Ectodermal cell (in vitro differentiated cells): ENCODE measurements around the gene PTPRB. TPM values are rescaled to one million over a fixed set of nuclear protein-coding genes. Genes with fewer than 3 reads are reported as not detected.

Experiments
- H3K27ac ChIP-seq: 2 replicates; pipeline ENCODE4 v1.7.0; 2013; ENCODE audit warnings: mild to moderate bottlenecking, low read depth, low read length; ENCODE audit not compliant: insufficient read depth, poor library complexity, severe bottlenecking
- H3K27me3 ChIP-seq: 2 replicates; pipeline ENCODE4 v1.7.0; 2013; ENCODE audit warnings: mild to moderate bottlenecking, low read length; ENCODE audit not compliant: insufficient read depth, control insufficient read depth, poor library complexity, severe bottlenecking
- H3K36me3 ChIP-seq: one replicate; pipeline ENCODE4 v1.7.0; 2013; ENCODE audit warnings: low read length; ENCODE audit not compliant: control insufficient read depth, insufficient read depth
- H3K4me1 ChIP-seq: one replicate; pipeline ENCODE4 v1.7.0; 2013; ENCODE audit warnings: low read length; ENCODE audit not compliant: control insufficient read depth, insufficient read depth
- H3K4me3 ChIP-seq: 2 replicates; pipeline ENCODE4 v1.7.0; 2013; ENCODE audit warnings: low read depth, low read length, control low read depth; ENCODE audit not compliant: insufficient read depth
- H3K9me3 ChIP-seq: 2 replicates; pipeline ENCODE4 v1.7.0; 2013; ENCODE audit warnings: mild to moderate bottlenecking, low read length, moderate library complexity; ENCODE audit not compliant: control insufficient read depth
- WGBS, 2 experiments: methylation state at CpG; one replicate each; pipeline ENCODE4 v1.1.7; 2013; ENCODE audit warnings: missing lambda C conversion rate in 2 of 2; 5-methylcytosine and 5-hydroxymethylcytosine counted together
- polyA plus RNA-seq, 4 experiments: library from polyadenylated mRNA; stranded (reverse); fragments of 50-300 nt; gene quantifications; one replicate each; pipeline ENCODE4 v1.2.3, GENCODE V29; 2013

PTPRB gene
- 0.22 TPM for polyA plus RNA-seq (2013, experiment 1 of 4)
- 0.27 TPM for polyA plus RNA-seq (2013, experiment 2 of 4)
- polyA plus RNA-seq (2013, experiment 3 of 4): 0.11 TPM
- polyA plus RNA-seq (2013, experiment 4 of 4): 0.12 TPM

DNA sequence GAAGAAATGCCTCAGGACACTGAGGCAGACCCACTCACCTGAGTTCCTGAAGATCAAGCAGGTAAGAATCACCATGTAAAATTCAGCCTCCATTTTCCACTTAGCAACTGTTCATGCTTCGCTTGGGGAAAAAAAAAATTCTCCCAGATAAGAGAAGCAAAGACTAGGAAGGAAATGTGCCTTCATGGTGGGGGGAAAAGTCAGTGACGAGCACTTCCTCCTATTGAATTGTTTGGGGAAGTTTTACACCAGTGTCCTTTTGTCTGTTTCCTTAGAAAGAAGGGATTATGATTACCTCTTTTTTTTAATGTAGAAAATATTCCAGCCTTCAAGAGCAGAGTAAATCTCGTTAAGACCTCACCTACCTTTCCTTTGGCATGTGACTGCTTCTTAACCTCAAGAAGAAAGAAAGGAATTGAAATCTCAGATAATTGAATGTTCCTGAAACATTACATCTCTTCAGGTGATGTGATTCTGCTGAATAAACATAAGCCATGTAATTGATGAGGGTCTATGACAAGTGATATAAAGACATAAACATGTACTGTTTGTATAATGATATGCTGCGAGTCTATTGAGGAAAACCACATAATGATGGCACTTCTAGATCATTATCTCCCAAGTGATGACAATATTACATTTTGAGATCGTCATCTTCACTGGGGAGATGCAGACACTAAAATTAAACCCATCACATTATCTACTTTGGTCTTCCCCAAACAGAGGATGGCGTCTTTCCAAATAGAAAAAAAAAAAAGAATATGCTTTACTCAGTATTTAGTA lies at the start of gene PTPRB:
Gene PTPRB, minus strand, starts transcription at position 127 of the 783 bp plus-strand sequence. Its CDS starts 34 bp downstream, at position 93.
- WGBS, 2 experiments: 90 to 98% methylated on average over 3 to 5 of the region's 6 CpGs
- H3K9me3 ChIP-seq: no peaks in the 10 kb centered on the region

DNA sequence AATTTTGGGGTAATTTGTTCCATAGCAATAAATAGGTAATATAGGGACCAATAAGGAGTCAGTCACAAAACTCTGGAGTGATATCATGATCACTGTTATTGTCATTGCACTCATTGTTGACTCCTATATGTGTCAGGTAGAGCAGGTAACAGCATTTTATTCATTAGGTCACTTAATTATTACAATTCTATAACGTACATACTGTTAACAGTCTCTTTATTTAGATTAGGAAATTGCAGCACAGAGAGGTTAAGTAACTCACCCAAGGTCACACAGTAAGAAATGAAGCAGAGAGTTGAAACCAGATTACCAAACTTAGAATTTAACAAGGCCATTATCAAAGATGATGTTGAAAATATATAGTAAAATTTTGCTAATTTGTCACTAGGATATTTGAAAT lies 49.7 kb upstream of the PTPRB start:
- Histone ChIP-seq H3K4me1 (no peaks in the 10 kb centered on the region), H3K9me3 (no peaks in the 10 kb centered on the region), H3K27me3 (no peaks in the 10 kb centered on the region), H3K36me3 (no peaks in the 10 kb centered on the region), H3K27ac (no peak overlapping the region), H3K4me3 (no peak overlapping the region)
- 67 to 100% methylated on average over 1 of the region's 1 CpG for WGBS, 2 experiments

More for the DNA sequence above, at the start of gene PTPRB:
- no peak within 1 kb of the TSS for H3K27ac ChIP-seq
- H3K4me1 ChIP-seq: no peaks in the 10 kb centered on the region
- no peaks in the 10 kb centered on the region for H3K36me3 ChIP-seq
- H3K27me3 ChIP-seq: no peaks in the 10 kb centered on the region
- H3K4me3 ChIP-seq: no peak within 1 kb of the TSS

DNA sequence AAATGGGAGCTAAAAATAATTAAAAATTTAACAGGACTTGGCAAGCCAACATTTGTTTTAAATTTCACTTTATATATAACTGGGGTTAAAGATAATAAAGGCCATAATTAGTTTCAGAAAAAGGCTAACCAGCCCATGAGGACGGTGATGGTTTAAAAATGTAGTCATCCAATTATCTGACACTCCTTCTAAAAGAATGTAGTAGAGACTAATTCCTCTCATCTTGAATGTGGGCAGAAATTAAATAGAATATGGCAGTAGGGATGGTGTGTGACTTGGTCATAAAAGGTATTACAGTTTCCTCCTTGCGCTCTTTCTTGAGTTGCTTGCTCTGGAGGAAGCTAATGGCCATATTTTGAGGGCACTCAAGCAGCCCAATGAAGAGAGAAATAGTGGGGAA lies 49.1 kb upstream of the PTPRB start:
- Histone ChIP-seq H3K9me3 (no peaks in the 10 kb centered on the region), H3K27me3 (no peaks in the 10 kb centered on the region), H3K4me1 (no peaks in the 10 kb centered on the region), H3K27ac (no peak overlapping the region), H3K36me3 (no peaks in the 10 kb centered on the region), H3K4me3 (no peak overlapping the region)
- WGBS, 2 experiments: 96 to 97% methylated on average over 2 of the region's 2 CpGs

DNA sequence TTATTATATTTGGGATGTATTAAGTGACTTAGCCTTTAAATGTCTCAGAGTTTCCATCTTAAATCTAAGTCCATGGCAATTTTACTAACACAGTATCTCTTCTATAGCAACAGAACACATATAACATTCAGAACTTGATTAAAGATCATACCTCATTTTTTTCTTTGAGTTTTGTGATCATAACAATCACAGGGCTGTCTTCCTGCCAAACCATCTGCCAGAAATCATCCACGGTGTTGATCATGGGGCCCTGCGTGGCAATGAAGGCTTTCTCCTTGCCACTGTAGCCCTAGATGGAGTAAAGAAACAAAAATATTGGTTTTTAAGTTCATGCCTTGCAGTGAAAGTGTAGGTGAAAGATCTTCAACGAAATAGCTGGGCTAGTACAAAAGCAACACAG lies 46.7 kb upstream of the PTPRB start:
- no peaks in the 10 kb centered on the region for H3K4me1 ChIP-seq
- H3K27me3 ChIP-seq: no peaks in the 10 kb centered on the region
- WGBS, 2 experiments: 95 to 97% methylated on average over 3 of the region's 3 CpGs
- H3K9me3 ChIP-seq: no peaks in the 10 kb centered on the region
- H3K36me3 ChIP-seq: no peaks in the 10 kb centered on the region
- no peak overlapping the region for H3K27ac ChIP-seq
- no peak overlapping the region for H3K4me3 ChIP-seq

DNA sequence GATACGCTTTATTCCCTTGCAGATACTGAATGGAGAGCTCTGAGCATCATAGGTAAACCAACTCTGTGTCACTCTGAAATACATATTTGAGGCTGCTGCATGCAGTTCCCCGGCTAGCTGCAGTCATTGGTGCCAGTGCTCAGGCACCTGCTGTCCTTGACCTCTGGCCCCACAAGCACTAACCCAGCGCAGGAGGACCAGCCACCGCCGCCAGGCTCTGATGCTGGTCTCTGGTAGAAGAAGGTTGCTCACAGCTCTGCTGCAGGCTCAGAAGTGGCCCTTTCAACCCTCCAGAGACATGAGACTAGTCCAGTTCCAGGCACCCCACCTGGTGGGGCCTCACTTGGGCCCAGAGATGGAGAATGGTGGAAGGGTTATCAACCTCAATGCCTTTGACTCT lies 34.5 kb upstream of the PTPRB start:
- Histone ChIP-seq H3K4me1 (no peaks in the 10 kb centered on the region), H3K4me3 (no peak overlapping the region), H3K27ac (no peak overlapping the region), H3K27me3 (no peaks in the 10 kb centered on the region), H3K36me3 (no peaks in the 10 kb centered on the region), H3K9me3 (no peaks in the 10 kb centered on the region)
- 95 to 96% methylated on average over 5 of the region's 5 CpGs for WGBS, 2 experiments

DNA sequence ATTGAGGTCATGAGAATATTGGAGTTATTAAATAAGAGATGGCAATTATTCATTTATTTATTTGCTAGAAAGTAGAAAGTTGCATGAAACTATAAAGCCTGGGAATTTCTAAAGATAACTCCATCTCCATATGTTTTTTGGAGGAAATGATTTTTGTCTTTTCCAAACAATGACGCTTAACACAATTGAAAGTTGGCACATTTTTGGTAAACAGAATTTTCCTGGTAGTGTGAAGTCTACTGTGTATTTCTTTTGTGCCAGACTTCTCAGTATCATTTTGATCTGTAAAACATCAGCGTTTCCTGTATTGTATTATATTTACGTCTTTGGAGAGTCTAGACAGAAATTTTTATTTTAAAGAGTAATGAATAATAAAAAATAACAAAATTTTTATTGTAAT lies 33.7 kb upstream of the PTPRB start:
- Histone ChIP-seq H3K27ac (no peak overlapping the region), H3K27me3 (no peaks in the 10 kb centered on the region), H3K9me3 (no peaks in the 10 kb centered on the region), H3K4me1 (no peaks in the 10 kb centered on the region), H3K36me3 (no peaks in the 10 kb centered on the region), H3K4me3 (no peak overlapping the region)
- WGBS, 2 experiments: 92 to 98% methylated on average over 1 to 2 of the region's 3 CpGs

DNA sequence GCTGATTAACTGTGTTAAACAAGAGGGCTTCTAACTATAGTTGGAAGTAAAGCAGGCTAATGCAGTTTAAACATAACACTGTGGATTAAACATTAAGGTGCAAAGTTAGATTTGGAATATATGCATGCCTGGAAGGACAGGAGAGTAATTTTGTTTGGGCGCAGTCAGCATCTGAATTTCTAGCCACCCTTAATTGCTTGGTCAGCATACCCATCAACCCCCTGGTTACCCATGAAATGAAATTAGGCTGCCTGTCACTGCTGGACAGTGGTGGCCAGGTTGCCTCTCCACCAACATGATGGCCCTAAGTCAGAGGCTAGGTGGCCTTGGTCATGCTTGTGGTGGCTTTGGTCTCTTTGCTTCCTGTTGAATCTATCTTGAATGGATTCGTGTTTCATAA lies 30.0 kb upstream of the PTPRB start:
- H3K9me3 ChIP-seq: no peaks in the 10 kb centered on the region
- H3K36me3 ChIP-seq: no peaks in the 10 kb centered on the region
- no peak overlapping the region for H3K27ac ChIP-seq
- peaks cover 8% of the 10 kb centered on the region for H3K4me1 ChIP-seq
- no peaks in the 10 kb centered on the region for H3K27me3 ChIP-seq
- no peak overlapping the region for H3K4me3 ChIP-seq
- 94 to 98% methylated on average over 2 of the region's 2 CpGs for WGBS, 2 experiments

DNA sequence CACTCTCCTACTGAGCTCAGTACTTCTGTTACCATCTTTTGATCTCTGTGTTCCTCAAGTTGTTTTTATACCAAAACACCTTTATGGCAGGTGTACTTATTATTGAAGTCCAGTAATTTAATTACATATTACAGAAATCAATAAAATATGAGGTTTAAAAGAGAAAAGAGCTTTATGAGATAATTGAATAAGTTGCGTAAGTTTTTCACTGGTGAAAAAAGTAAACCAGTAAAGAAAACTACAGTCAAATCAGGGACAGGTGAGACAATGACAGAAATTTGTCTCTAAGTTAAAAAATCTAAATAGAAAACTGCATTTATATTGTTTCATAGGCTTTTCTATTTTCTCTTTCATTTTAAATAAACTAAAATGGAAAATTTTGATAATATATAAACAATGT lies 29.1 kb upstream of the PTPRB start:
- Histone ChIP-seq H3K4me1 (peaks cover 8% of the 10 kb centered on the region), H3K9me3 (no peaks in the 10 kb centered on the region), H3K36me3 (no peaks in the 10 kb centered on the region), H3K27me3 (no peaks in the 10 kb centered on the region), H3K4me3 (no peak overlapping the region), H3K27ac (no peak overlapping the region)
- 100% methylated on average over 1 of the region's 1 CpG for WGBS, 2 experiments

DNA sequence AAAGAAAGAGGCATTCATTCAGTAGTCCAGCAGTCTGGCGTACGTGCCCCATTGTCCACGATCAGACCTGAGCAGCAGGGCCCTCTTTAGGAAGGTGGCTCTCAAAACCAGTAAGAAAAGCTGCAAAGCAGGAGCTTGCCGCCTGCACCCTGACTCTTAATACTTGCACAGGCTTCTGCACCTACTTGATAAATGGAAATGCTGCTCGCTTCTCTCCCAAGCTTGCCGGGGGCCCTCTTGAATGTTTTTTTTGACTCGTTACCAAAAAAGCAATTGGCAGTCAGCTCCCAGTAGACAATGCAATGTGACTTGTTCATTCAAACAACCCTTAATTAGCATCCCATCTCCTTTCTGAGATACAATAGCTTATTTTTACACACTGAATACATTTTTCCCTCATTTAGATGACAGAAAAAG lies 27.2 kb upstream of the PTPRB start:
- no peaks in the 10 kb centered on the region for H3K36me3 ChIP-seq

DNA sequence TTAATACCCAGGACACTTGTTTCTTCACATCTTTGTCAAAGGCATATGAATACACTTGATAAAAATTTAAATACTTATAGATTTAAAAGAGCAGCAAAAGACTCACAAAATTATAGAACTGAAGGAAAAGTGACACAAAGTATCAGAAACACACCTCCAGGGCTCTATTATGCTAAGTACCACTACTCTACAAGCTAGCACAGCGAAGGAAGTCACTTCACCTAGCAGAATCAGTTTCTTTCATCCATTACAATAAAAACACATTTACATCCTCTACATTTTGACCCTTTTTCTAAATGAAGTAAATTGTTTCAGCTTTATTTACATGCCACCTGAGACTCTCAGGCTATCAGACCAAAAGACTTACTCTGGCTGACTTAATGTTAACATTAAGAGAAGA lies 26.6 kb upstream of the PTPRB start:
- no peaks in the 10 kb centered on the region for H3K9me3 ChIP-seq

More for the DNA sequence above, 27.2 kb upstream of the PTPRB start:
- H3K4me1 ChIP-seq: peaks cover 8% of the 10 kb centered on the region
- H3K27ac ChIP-seq: no peak overlapping the region
- no peaks in the 10 kb centered on the region for H3K9me3 ChIP-seq
- H3K4me3 ChIP-seq: no peak overlapping the region
- 31 to 32% methylated on average over 7 of the region's 7 CpGs for WGBS, 2 experiments
- no peaks in the 10 kb centered on the region for H3K27me3 ChIP-seq

More for the DNA sequence above, 26.6 kb upstream of the PTPRB start:
- no peak overlapping the region for H3K27ac ChIP-seq
- no peaks in the 10 kb centered on the region for H3K27me3 ChIP-seq
- peaks cover 8% of the 10 kb centered on the region for H3K4me1 ChIP-seq
- H3K4me3 ChIP-seq: no peak overlapping the region
- 45% methylated on average over 1 of the region's 1 CpG for WGBS, 2 experiments
- no peaks in the 10 kb centered on the region for H3K36me3 ChIP-seq
